Karpas-422 (cell line): ENCODE results near the gene NMUR2. TPM values are rescaled to one million over a fixed set of nuclear protein-coding genes. Genes with fewer than 3 reads are reported as not detected.

Source experiments
- DNase-seq: peaks from one replicate; pipeline ENCODE4 v3.0.0-alpha.2; 2015
- H2AFZ ChIP-seq: fragments of 200-600 bp; sonication (generic); 2 replicates; pipeline ENCODE4 v1.6.1; 2014; ENCODE audit warnings: antibody characterized with exemption, low read length, mixed read lengths
- H3K27ac ChIP-seq: fragments of 200-600 bp; sonication (generic); 2 replicates; pipeline ENCODE4 v1.5.1; 2014; ENCODE audit warnings: mild to moderate bottlenecking, low read length, moderate library complexity
- H3K27me3 ChIP-seq: fragments of 200-600 bp; sonication (generic); 2 replicates; pipeline ENCODE4 v1.6.1; 2014; ENCODE audit warnings: low read length, mixed read lengths
- H3K36me3 ChIP-seq: fragments of 200-600 bp; sonication (generic); 2 replicates; pipeline ENCODE4 v1.6.1; 2014; ENCODE audit warnings: low read length, mixed read lengths; ENCODE audit not compliant: insufficient read depth
- H3K4me1 ChIP-seq: fragments of 200-600 bp; sonication (generic); 2 replicates; pipeline ENCODE4 v1.6.1; 2014; ENCODE audit warnings: mild to moderate bottlenecking, low read length, mixed read lengths
- H3K4me2 ChIP-seq: fragments of 200-600 bp; sonication (generic); 2 replicates; pipeline ENCODE4 v1.6.1; 2014; ENCODE audit warnings: low read length, low read depth, mild to moderate bottlenecking; ENCODE audit not compliant: poor library complexity, severe bottlenecking
- H3K4me3 ChIP-seq: fragments of 200-600 bp; sonication (generic); 2 replicates; pipeline ENCODE4 v1.5.1; 2014; ENCODE audit warnings: mild to moderate bottlenecking, antibody characterized with exemption, low read length, mixed read lengths
- H3K79me2 ChIP-seq: fragments of 200-600 bp; sonication (generic); 2 replicates; pipeline ENCODE4 v1.6.1; 2014; ENCODE audit warnings: mild to moderate bottlenecking, low read length, mixed read lengths
- H3K9ac ChIP-seq: fragments of 200-600 bp; sonication (generic); 2 replicates; pipeline ENCODE4 v1.6.0; 2014; ENCODE audit warnings: low read length
- H3K9me2 ChIP-seq: fragments of 200-600 bp; sonication (generic), shearing (Covaris generic); replicated peaks from 2 replicates; pipeline ENCODE4 v1.6.0; 2014; ENCODE audit warnings: mild to moderate bottlenecking, low read length, moderate library complexity; ENCODE audit not compliant: insufficient read depth
- H3K9me3 ChIP-seq: fragments of 300-700, 200-600 bp; sonication (generic); 2 replicates; pipeline ENCODE4 v1.6.1; 2014; ENCODE audit warnings: low read length, mixed read lengths
- H4K20me1 ChIP-seq: fragments of 200-600 bp; sonication (generic); 2 replicates; pipeline ENCODE4 v1.6.1; 2014; ENCODE audit warnings: mild to moderate bottlenecking, antibody characterized with exemption, low read length, low read depth; ENCODE audit not compliant: insufficient read depth
- total RNA-seq: library from RNA; depleted of rRNA; stranded (reverse); fragments of >200 nt; shearing (Covaris generic); gene quantifications from 2 replicates; pipeline ENCODE4 v1.2.3, GENCODE V29; 2014; ENCODE audit warnings: low replicate concordance; rRNA removed

The NMUR2 gene
- total RNA-seq, result not detected in 2 replicates

DNA sequence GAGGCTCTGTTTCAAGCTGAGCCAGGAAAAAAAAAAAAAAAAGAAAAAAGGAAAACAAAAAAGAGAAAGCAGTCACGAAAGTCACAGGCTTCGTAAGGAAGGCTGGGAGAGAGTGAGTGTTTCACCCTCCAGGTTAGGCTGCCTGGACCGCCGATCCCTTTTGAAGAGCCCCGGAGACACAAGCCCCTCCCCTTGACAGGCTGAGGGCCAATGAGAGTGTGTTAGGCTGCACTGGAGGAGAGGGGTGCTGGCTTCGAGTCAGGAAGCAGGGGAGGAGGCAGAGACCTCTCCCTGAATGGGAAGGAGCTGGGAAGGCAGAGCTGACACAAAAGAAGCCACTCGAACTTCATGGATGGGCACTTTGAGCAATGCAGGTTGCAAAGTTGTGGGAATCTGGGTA is at the start of gene NMUR2:
Gene NMUR2 (minus strand): TSS at position 135 of the 400 bp plus-strand sequence. CDS start 166 bp downstream, outside the sequence.
- Histone ChIP-seq H3K27ac (no peak within 1 kb of the TSS), H3K36me3 (no peaks in the 10 kb centered on the region), H3K4me3 (no peak within 1 kb of the TSS), H4K20me1 (no peaks in the 10 kb centered on the region), H3K4me2 (no peak within 1 kb of the TSS), H3K27me3 (no peaks in the 10 kb centered on the region), H3K79me2 (no peaks in the 10 kb centered on the region), H3K4me1 (no peaks in the 10 kb centered on the region), H3K9ac (no peak within 1 kb of the TSS), H3K9me2 (no peaks in the 10 kb centered on the region), H3K9me3 (no peaks in the 10 kb centered on the region), H2AFZ (no peak within 1 kb of the TSS)
- no peak for DNase-seq

DNA sequence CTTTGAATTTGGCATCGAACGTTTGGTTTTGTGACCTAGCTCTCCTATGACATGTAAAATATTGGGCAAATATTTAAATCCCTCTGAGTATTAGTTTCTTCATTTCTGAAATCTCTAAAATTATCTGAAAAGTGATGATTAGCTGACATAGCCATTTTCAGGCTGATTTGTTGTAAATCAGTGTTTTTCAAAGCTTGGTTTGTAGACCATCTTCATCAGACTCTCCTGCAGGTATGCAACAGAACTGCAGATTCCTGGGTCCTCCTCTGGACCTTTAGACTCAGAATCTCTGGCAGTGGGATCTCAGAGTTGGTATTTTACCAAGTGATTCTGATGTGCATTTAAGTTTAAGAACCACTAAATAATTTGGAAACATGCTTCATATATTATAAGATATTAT is 38.9 kb upstream of the NMUR2 start:
- Histone ChIP-seq H3K4me3 (no peak overlapping the region), H3K27ac (no peak overlapping the region), H3K9me2 (no peaks in the 10 kb centered on the region), H3K27me3 (no peaks in the 10 kb centered on the region), H3K9ac (no peak overlapping the region), H3K4me1 (no peaks in the 10 kb centered on the region), H3K79me2 (no peaks in the 10 kb centered on the region), H2AFZ (no peak overlapping the region), H3K9me3 (no peaks in the 10 kb centered on the region), H4K20me1 (no peaks in the 10 kb centered on the region), H3K4me2 (no peak overlapping the region), H3K36me3 (no peaks in the 10 kb centered on the region)
- DNase-seq, result no peak

DNA sequence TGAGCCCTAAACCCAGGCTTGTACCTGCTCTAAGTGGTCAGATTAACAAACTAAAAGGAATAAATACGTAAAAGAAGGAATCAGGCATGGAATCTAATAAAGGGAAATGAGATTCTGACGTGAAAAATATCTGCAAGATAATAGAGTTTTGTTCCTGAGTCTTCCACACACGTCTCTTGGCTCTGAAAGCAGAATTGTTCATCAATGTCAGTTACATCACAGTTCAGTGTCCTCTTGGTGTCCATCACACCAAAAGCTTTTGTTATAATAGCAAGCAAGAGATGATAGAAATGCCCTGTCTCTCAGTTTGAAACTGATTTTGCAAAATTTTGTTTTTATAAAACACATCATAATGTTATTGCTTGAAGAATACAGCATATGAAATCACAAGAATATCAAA is 34.7 kb upstream of the NMUR2 start:
- H3K36me3 ChIP-seq, result no peaks in the 10 kb centered on the region
- no peak for DNase-seq
- H3K79me2 ChIP-seq, result no peaks in the 10 kb centered on the region
- no peak overlapping the region for H3K4me3 ChIP-seq
- H3K9me3 ChIP-seq, result no peaks in the 10 kb centered on the region
- no peaks in the 10 kb centered on the region for H3K4me1 ChIP-seq
- H2AFZ ChIP-seq, result no peak overlapping the region
- H3K4me2 ChIP-seq, result no peak overlapping the region
- H3K9ac ChIP-seq, result no peak overlapping the region
- no peak overlapping the region for H3K27ac ChIP-seq
- no peaks in the 10 kb centered on the region for H4K20me1 ChIP-seq
- H3K9me2 ChIP-seq, result no peaks in the 10 kb centered on the region
- H3K27me3 ChIP-seq, result no peaks in the 10 kb centered on the region; the same call in 1 of the 2 replicates

GRCh38 chr5:152437866-152438265 is 32.8 kb upstream of the NMUR2 start:
- H3K4me3 ChIP-seq, result no peak overlapping the region
- H3K36me3 ChIP-seq, result no peaks in the 10 kb centered on the region
- DNase-seq, result no peak

DNA sequence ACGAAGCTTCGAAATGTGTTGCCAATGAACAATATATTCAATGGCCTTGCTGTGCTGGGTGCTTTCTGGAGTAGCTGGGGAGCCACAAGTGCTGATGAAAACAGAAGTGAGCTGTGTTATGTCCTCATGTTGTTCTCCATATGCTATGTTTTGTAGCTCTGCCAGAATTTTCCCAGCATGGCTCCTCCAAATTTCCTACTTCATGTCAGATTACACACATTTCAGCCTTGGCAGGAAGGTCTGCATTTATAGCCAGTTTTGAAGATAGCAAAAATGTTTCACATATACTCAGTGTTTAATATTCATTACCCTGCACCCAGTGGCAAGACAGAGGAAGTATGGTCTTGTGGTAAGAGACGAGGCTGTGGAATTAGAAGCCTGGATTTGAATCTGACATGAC is 22.6 kb upstream of the NMUR2 start:
- H3K4me3 ChIP-seq, result no peak overlapping the region
- no peaks in the 10 kb centered on the region for H3K4me1 ChIP-seq
- no peak overlapping the region for H3K4me2 ChIP-seq
- no peaks in the 10 kb centered on the region for H3K27me3 ChIP-seq
- no peak overlapping the region for H2AFZ ChIP-seq
- no peak overlapping the region for H3K9ac ChIP-seq
- H4K20me1 ChIP-seq, result no peaks in the 10 kb centered on the region
- no peak for DNase-seq
- H3K9me3 ChIP-seq, result no peaks in the 10 kb centered on the region
- H3K79me2 ChIP-seq, result no peaks in the 10 kb centered on the region
- H3K27ac ChIP-seq, result no peak overlapping the region
- no peaks in the 10 kb centered on the region for H3K9me2 ChIP-seq
- H3K36me3 ChIP-seq, result no peaks in the 10 kb centered on the region

More at GRCh38 chr5:152437866-152438265, 32.8 kb upstream of the NMUR2 start:
- Histone ChIP-seq H3K79me2 (no peaks in the 10 kb centered on the region), H3K4me1 (no peaks in the 10 kb centered on the region), H3K27ac (no peak overlapping the region), H3K9me2 (no peaks in the 10 kb centered on the region), H4K20me1 (no peaks in the 10 kb centered on the region), H2AFZ (no peak overlapping the region), H3K4me2 (no peak overlapping the region), H3K9ac (no peak overlapping the region), H3K9me3 (no peaks in the 10 kb centered on the region), H3K27me3 (no peaks in the 10 kb centered on the region; the same call in 1 of the 2 replicates)

GRCh38 chr5:152425083-152425482 is 20.0 kb upstream of the NMUR2 start:
- no peak overlapping the region for H3K27ac ChIP-seq
- no peaks in the 10 kb centered on the region for H3K9me3 ChIP-seq
- no peaks in the 10 kb centered on the region for H4K20me1 ChIP-seq
- H3K4me2 ChIP-seq, result no peak overlapping the region
- DNase-seq, result no peak
- H3K4me3 ChIP-seq, result no peak overlapping the region
- no peaks in the 10 kb centered on the region for H3K27me3 ChIP-seq
- H3K9ac ChIP-seq, result no peak overlapping the region
- H3K9me2 ChIP-seq, result no peaks in the 10 kb centered on the region
- no peak overlapping the region for H2AFZ ChIP-seq
- H3K4me1 ChIP-seq, result no peaks in the 10 kb centered on the region
- H3K36me3 ChIP-seq, result no peaks in the 10 kb centered on the region
- no peaks in the 10 kb centered on the region for H3K79me2 ChIP-seq

DNA sequence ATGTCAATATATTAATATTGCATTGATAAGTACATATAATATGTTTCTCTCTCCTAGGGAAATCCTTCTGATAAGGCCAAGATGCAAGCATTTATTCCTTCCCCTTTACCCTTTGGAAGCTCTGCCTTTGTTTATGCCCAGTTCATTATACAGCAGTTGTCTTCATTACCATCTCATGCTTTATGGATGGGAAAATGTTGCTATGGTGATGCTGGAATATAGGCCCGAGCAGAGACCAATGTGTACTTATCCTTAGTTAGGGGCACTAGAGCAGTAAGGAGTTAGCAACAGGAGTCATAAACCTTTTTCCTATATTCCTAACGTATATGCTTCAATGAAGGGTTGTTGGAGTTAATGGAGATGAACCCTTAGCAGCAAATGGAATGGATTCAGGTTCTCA is 19.4 kb upstream of the NMUR2 start:
- Histone ChIP-seq H2AFZ (no peak overlapping the region), H3K9me3 (no peaks in the 10 kb centered on the region), H3K36me3 (no peaks in the 10 kb centered on the region), H3K4me3 (no peak overlapping the region), H4K20me1 (no peaks in the 10 kb centered on the region), H3K27ac (no peak overlapping the region), H3K4me2 (no peak overlapping the region), H3K9me2 (no peaks in the 10 kb centered on the region), H3K4me1 (no peaks in the 10 kb centered on the region), H3K79me2 (no peaks in the 10 kb centered on the region), H3K9ac (no peak overlapping the region), H3K27me3 (no peaks in the 10 kb centered on the region)
- DNase-seq, result no peak

DNA sequence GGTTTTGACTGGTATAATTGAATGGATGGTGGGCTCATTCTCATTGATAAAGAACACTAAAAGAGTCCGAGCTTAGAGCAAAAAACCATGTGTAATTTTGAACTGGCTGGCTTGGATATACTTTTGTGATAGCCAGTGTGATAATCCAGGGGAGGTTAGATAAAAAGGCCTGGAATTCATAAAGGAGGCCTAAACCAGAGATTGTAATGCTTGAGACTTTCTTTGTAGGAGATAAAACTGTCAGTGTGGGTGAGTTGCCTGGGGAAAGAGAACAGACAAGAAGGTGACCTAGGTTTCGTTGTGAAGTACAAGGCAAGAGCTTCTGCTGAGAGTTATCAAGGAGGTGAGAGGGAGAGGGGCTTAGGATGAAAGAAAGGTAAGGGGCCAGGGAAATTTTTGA is 17.0 kb upstream of the NMUR2 start:
- no peak for DNase-seq
- Histone ChIP-seq H2AFZ (no peak overlapping the region), H3K79me2 (no peaks in the 10 kb centered on the region), H3K9me2 (no peaks in the 10 kb centered on the region), H3K9me3 (no peaks in the 10 kb centered on the region), H4K20me1 (no peaks in the 10 kb centered on the region), H3K4me1 (no peaks in the 10 kb centered on the region), H3K4me2 (no peak overlapping the region), H3K36me3 (no peaks in the 10 kb centered on the region), H3K27ac (no peak overlapping the region), H3K27me3 (no peaks in the 10 kb centered on the region), H3K4me3 (no peak overlapping the region), H3K9ac (no peak overlapping the region)

DNA sequence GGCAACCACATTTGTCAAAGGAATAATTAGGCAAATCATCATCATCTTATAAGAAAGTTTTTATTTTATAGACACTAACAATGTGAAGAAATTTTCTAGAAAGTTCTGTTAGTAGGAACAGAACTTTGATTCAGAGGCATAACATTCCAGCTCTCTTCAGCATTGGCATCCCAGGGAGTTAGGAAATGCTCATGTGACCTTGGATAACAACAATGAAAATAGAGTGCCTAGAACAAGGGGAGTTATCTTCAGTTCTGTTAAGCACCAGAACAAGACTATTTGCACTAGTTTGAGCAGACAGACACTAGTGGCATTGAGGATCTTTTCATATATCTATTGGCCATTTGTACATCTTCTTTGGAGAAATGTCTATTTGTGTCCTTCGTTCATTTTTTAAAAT is 7.0 kb upstream of the NMUR2 start:
- Histone ChIP-seq H3K9me2 (no peaks in the 10 kb centered on the region), H3K36me3 (no peaks in the 10 kb centered on the region), H3K4me1 (no peaks in the 10 kb centered on the region), H3K9me3 (no peaks in the 10 kb centered on the region), H3K27ac (no peak overlapping the region), H3K79me2 (no peaks in the 10 kb centered on the region), H3K4me3 (no peak overlapping the region), H2AFZ (no peak overlapping the region), H3K4me2 (no peak overlapping the region), H3K9ac (no peak overlapping the region), H3K27me3 (no peaks in the 10 kb centered on the region), H4K20me1 (no peaks in the 10 kb centered on the region)
- DNase-seq, result no peak
